Activated CD4-positive, alpha-beta T cell treated with anti-CD3 and anti-CD28 coated beads, Interleukin-2, amount 50 U/mL, for 1 hour (primary cell): ENCODE data around the gene DESI2.

Experiments
- DNase-seq: peaks from one replicate; pipeline ENCODE4 v3.0.0-alpha.2; 2020

The DESI2 gene

DNA sequence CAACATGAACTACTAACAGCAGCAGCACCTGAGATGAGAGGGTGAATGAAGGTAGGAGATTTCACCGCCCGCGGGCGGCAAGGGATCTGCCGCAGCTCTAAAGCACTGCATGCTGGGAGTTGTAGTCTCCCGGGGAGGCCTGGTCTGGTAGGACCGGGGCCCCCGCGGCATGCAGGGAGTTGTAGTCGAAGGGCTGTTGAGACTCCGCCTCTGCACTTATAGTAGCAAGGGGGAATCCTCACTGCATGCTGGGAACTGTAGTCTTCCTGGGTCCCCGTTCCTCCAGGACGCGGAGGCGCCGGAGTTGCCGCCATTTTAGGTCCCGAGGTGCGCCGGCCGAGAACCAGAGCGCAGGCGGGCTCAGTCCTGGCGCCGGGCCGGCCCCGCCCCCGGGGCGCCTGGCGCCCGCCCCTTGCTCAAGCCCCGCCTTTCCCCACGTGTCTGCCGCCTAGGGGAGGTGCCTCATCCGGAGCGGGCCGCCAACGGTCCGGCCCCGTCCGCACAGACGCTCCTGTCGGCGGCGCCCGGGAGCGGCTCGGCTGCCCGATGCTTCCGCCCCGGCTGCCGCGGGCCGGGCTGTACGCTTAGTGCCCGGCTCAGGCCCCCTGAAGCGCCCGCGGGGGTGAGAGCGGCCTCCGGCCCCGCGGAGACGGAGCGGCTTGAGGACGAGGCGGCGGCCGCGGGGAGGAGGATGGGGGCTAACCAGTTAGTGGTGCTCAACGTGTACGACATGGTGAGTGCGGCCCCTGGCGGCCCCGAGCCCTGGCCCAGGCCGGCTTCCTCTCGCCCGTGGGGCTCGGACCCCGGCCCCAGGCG lies at the start of gene DESI2:
Gene DESI2 (plus strand): TSS at position 504 of the 816 bp plus-strand sequence. CDS start 188 bp downstream, at position 692.
- DNase-seq = peak; percentile 97

- no peak for DNase-seq
Measured at GRCh38 chr1:244603498-244603897, 49.4 kb upstream of the DESI2 start.

DNA sequence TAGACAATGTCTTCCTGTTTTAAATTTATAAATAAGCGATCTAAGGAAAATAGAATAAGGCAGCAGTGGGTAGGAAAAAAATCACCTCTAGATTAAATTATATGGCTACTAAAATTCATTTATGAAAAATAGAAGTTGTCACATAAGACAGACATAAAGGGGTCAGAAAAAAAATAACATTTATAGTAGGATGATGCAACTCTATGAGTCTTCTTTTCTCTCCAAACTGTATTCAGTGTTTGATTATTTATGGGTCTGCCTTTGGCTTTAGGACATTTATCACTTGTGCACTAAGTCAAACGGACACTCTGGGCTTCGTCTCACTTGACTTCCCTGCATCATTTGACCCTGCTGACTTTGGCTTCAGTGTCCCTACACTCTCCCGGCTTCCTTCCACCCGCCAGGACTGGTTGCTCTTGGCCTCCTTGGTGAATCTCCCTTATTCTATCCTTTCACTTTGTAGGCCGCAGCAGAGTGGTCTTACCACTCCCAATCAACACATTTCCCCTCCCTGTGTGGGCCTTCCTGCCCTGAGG lies 47.0 kb upstream of the DESI2 start:
- DNase-seq = no peak

- DNase-seq = no peak
Measured at GRCh38 chr1:244614113-244614836, 38.7 kb upstream of the DESI2 start.

- DNase-seq = no peak
Measured at GRCh38 chr1:244614879-244615278, 38.0 kb upstream of the DESI2 start.

DNA sequence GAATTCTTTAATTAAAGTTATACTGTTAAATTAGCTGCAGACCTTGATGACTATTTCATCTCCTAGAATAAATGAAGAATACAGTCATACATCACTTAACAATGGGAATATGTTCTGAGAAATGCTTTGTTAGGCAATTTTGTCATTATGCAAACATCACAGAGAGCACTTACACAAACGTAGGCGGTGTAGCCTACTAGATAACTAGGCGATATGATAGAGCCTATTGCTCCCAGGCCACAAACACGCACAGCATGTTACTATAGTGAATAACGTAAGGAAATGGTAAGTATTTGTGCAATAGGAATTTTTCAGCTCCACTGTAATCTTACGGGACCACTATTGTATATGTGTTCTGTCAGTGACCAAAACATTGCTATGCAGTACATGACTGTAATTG lies 37.6 kb upstream of the DESI2 start:
- DNase-seq = no peak

GRCh38 chr1:244626709-244627108 lies 26.2 kb upstream of the DESI2 start:
- no peak for DNase-seq

- DNase-seq = no peak
Measured at GRCh38 chr1:244628789-244629188, 24.1 kb upstream of the DESI2 start.

GRCh38 chr1:244633140-244633539 lies 19.8 kb upstream of the DESI2 start:
- DNase-seq = no peak

GRCh38 chr1:244634546-244634945 lies 18.4 kb upstream of the DESI2 start:
- DNase-seq = no peak

GRCh38 chr1:244636488-244637259 lies 16.3 kb upstream of the DESI2 start:
- no peak for DNase-seq

DNA sequence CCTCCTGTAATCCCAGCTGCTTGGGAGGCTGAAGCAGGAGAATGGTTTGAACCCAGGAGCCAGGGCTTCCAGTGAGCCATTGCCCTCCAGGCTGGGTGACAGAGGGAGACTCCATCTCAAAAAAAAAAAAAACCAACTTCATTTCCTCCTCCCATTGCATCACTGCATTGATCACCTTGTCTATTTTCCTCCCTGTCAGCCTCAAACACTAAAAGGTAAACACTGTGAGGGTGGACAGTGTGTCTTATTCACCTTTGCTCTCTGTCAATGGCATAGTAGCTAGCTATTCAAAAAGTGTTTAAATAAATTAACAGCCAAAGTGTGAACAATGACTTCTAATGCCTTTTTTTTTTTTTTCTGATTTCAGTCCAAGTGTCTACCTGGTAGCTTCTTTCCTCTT lies 13.4 kb upstream of the DESI2 start:
- DNase-seq = no peak

GRCh38 chr1:244640917-244641316 lies 12.0 kb upstream of the DESI2 start:
- DNase-seq = no peak

GRCh38 chr1:244642526-244642925 lies 10.4 kb upstream of the DESI2 start:
- DNase-seq = no peak

- no peak for DNase-seq
Measured at GRCh38 chr1:244642988-244643387, 9.9 kb upstream of the DESI2 start.

GRCh38 chr1:244645414-244645813 lies 7.5 kb upstream of the DESI2 start:
- DNase-seq = no peak

GRCh38 chr1:244645890-244646289 lies 7.0 kb upstream of the DESI2 start:
- DNase-seq = no peak

- DNase-seq = no peak
Measured at GRCh38 chr1:244647819-244648218, 5.1 kb upstream of the DESI2 start.

DNA sequence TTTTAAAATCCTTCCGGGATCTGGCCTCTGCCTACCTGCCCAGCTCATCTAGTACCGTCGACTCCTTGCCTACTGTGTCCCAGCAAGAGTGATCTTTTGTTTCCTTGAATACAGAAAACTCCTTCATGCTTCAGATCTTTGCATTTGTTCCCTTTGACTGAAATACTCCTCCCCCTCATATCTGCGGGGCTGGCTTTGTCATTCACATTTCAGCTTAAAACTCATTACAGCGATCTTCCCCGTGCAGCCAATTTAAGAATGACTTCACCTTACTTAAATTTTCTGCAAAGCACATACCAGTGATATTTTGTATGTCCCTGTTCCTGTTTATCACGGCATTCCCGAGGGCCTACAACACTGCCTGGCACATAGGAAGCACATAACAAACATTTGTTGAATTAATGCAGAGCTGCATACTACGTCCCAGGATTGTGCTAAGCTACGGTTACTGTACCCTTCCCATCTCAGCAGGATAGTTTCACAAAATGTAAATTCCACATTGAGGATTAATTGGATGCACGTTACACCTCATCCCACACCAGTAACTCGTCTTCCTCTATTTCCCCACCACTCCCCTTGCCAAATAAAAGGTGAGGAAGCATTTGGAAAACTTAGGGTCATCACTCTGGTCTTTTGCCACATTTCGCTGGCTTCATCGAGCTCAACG lies 837 bp upstream of the DESI2 start:
- no peak for DNase-seq

GRCh38 chr1:244653439-244654107 lies 647 bp downstream of the DESI2 start:
- no peak for DNase-seq

GRCh38 chr1:244654108-244655038 lies 1.4 kb downstream of the DESI2 start:
- DNase-seq = no peak
